Cerebellar cortex (tissue), 1 donor: Measurements from ENCODE around the gene GARIN5A.

Source experiments
- DNase-seq: peaks from one replicate; pipeline ENCODE4 v3.0.0-alpha.2; 2015; ENCODE audit warnings: low spot score

GARIN5A gene

GRCh38 chr19:50476224-50476906, at the start of gene GARIN5A, which contains the start of gene EMC10:
GARIN5A (minus strand) TSS chr19:50476848; CDS start chr19:50476388, 460 bp downstream.
EMC10 (plus strand) TSS chr19:50476507; CDS start chr19:50476545, 38 bp downstream.
- DNase-seq, result peak; percentile 90

DNA sequence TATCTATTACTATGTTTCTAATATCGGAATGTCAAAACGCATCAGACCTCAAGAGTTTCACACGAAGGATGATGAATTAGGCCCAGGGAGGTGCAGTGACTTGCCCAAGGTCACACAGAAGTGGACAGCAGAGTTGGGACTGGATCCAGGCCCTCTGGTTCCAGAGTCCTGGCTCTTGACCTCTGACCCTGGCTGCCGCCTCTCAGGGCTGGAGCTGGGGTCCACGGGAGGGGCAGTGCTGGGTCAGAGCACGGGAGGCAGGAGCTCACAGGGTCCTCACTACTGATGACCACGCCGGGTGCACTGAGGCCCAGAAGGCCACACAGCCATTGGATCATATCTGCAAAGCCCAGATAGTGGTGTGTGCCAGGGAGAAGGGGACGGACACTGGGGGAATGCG, 46.2 kb upstream of the GARIN5A start:
- DNase-seq, result no peak

GRCh38 chr19:50520822-50521465, 44.3 kb upstream of the GARIN5A start:
- peak; percentile 39 for DNase-seq

DNA sequence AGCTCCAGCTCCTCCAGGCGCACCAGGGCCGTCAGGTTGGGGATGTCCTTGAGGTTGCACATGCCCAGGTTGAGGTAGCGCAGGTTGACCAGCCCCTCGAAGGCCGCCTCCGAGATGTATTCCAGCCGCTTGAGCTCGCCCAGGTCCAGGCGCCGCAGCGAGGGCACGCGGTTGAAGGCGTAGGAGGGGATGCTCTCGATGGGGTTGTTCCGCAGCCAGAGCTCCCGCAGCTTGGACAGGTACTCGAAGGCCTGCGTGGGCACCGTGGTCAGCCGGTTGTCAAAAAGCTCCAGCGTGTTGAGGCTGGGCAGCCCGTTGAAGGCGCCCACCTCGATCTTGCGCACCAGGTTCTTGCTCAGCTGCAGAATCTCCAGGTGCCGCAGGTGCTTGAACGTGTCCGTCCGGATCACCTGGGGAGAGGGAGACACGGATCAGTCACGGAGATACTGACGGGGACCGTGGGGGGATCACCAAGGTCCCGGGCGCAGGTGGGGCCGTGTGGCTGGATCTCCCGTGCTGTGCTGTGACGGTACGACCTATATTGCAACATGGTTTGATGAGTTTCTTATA, 42.4 kb upstream of the GARIN5A start:
- no peak for DNase-seq

DNA sequence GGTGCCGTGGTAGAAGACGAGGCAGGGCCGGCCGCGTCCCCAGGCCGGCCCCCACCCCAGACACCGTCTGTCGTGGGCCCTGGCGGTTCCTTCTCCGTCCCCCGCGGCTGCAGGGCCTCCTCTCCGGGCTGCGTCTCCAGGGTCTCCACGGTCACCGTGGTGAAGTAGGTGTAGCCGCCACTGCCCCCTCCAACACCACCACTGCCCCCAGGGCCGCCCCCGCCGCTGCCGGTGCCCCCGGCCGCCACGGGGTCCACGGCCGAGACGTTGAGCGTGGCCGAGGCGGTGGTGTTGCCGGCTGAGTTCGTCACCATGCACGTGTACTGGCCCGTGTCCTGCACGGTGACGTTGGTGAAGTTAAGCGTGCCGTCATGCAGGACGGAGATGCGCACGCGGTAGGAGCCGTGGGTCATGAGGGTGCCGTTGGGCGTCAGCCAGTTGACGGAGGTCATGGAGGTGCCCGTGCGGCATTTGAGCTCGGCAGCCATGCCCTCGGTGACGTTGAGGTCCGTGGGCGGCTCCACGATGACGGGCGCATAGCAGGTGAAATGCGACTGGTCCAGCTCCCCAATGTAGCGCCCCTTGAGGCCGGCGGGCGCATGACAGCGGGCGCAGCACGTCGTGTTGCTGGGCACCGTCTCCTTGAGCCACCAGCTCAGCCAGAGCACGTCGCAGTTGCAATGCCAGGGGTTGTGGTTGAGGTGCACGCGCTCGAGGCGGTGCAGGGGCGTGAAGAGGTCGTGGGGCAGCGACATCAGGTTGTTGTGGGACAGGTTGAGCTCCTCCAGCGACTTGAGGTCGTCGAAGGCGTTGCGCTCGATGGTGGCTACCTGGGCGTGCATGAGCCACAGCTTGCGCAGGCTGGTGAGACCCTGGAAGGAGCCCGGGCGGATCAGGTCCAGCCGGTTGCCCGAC, 41.7 kb upstream of the GARIN5A start:
- no peak for DNase-seq

- no peak for DNase-seq
Measured at GRCh38 chr19:50517704-50518075, 41.0 kb upstream of the GARIN5A start.

GRCh38 chr19:50516964-50517703, 40.5 kb upstream of the GARIN5A start:
- no peak for DNase-seq

- DNase-seq, result no peak
Measured at GRCh38 chr19:50516456-50516855, 39.8 kb upstream of the GARIN5A start.

- DNase-seq, result no peak
Measured at GRCh38 chr19:50515168-50515561, 38.5 kb upstream of the GARIN5A start.

DNA sequence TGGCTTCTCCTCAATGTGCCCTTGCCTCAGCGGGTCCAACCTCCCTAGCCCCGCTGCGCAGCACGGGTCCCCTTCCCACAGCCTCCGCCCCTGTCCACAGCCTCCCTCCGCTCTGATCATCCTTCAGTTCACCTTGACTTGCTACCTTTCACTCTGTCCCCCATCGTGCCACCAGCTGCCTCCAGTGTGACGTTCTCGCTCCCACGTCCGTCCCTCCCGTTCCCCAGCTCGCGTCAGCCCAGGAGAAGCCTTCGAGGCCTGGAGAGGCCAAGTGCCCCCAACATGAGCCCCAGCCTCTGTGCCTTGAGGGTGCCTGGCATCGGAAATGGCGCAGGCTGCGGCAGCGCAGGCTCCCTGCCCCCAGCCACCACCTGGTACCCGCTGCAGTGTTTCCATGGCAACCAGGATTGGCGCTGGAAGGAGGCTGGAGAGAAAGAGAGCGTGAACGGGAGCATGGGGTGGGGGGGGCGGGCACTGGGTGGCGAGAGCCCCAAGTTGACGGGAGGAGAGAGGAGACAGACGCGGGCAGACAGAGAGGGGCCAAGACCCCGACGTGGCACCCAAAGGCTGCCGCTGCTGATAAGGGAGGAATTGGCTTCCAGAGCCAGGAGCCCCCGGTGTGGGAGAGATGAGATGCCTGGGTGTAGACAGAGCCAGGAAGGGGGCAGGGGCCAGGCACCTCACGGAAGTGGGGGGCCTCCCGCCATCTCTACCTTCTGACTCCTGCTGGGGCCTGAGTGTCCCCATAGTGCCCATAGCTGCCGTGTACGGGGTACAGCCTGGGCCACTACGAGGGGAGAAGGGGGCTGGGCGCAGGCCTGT, 37.9 kb upstream of the GARIN5A start:
- DNase-seq, result peak; percentile 92

- peak; percentile 67 for DNase-seq
Measured at GRCh38 chr19:50513746-50514345, 37.2 kb upstream of the GARIN5A start, which contains the start of gene ASPDH. ASPDH (minus strand) TSS chr19:50513913; CDS start chr19:50513823, 90 bp downstream.

DNA sequence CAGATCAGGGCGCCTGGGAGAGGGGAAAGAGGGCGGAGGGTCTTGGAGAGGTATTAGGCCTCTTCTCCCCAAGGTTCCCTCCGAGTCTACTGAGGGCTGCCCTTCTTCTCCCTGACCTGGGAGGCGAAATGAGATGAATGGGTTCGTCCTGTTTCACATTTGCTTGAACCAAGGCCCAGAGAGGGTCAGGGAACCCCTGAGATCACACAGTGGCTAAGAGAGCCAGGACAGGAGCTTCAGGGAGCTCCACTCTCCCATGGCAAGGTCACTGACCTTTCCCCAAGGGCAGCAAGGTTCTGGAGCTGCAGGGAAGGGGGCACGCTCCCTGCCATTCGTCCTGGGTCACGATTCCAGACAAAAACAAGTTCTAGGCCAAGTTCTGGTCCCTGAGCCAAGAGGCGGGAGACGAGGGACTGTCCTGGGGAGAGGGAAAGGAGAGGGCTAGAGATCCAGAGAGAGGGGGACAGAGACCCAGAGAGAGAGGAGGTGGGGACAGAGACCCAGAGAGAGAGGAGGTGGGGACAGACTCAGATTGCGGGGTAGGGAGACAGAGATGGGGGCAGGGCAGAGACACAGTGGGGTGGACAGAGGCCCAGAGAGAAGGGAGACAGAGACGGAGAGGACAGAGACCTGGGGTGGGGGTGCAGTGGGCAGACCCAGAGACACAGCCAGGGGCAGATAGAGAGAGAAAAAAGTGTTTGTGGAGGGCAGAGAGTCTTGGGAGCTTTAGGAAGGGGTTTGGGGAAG, 36.5 kb upstream of the GARIN5A start:
- no peak for DNase-seq

- peak; percentile 54 for DNase-seq
Measured at GRCh38 chr19:50512112-50512998, 35.7 kb upstream of the GARIN5A start.

DNA sequence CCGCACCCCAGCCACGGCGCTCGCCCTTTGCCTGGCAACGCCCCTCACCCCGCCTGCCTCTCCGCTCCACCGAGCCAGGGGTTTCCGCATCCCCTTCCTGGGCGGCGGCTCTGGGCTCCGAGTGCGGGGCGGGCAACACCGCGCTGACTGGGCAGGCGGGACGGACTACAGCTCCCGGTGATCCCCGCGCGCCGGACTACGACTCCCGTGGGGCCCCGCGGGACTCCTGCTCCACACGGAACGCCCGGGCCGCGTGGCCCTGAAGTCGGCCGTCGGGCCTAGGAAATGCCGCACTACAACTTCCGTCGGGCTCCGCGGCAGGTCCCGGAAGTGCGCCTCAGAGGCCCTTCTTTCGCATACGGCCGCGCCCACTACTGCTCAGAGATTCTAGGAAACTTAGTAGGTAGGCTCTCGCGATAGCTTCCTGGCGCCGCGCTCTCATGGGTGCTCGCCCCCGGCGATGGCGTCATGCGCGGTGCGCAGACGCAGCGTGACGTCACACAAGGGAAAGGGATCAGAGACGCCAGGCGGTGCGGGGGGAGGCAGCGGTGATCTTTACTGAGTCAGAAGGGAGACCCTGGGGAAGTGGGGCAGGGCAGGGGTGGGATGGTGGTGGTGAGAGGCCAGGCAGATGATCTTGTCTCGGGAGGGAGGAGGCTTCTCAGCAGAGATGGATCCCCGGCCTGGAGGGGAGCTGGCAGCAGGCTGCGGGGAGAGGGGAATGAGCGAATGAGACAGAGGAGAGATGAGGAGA, 34.6 kb upstream of the GARIN5A start, which contains the start of gene JOSD2:
Gene JOSD2 (minus strand): TSS at position 123 of the 754 bp plus-strand sequence. CDS start 760 bp downstream, outside the sequence.
- peak; percentile 99 for DNase-seq

DNA sequence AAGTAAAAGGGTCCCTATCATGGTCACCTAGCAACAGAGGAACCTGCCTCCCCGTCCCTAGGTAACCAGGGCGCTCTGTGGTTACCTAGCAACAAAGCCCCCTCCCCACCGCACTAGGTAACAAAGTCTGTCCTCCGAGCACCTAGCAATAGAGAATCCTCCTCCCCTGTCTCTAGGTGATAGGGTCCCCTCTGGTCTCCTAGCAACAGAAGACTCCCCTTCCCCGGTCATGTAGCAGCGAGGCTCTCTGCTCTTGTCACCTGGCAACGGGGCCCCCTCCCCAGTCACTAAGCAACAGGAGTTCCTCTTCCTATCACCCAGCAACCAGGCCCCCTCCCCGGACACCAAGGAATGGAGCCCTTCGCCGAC, 34.0 kb upstream of the GARIN5A start:
- no peak for DNase-seq

DNA sequence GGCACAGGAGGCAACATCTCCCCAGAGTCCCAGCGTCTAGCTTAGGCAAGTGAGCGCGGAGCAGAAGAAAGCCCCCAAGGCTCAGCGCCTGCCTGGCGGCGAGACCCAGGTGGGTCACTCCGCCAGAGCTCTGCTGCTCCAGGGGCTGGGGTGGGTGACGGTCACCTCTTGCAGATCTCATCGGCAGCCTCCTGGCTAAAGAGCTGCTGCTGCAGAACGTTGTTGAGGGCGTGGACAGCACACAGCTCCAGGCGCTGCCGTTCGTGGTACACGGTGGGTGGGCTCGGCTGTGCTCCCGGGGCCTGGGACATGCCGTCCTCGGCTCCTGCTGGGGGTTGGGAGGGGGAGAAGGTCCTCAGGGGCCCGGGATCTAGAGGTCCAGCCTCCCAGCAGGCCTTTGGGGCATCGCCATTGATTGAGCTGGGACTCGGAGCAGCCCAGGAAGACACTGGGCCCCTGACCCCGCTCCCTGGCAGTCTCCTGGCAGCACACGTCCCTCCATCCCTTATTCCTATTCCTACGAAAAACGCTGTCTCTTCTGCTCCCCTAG, 33.5 kb upstream of the GARIN5A start:
- no peak for DNase-seq

GRCh38 chr19:50509366-50509765, 32.7 kb upstream of the GARIN5A start:
- no peak for DNase-seq
